ENCODE results near the gene INPP5D. TPM values are rescaled to one million over a fixed set of nuclear protein-coding genes. Genes with fewer than 3 reads are reported as not detected.
A peak's percentile ranks its signal among the peaks of the same experiment; 100 is the strongest.

The INPP5D gene
- polyA plus RNA-seq, 1 donor (not counting 4 experiments of a cell fraction or from before 2014, with no cell fraction given) = 7.5 TPM

DNA sequence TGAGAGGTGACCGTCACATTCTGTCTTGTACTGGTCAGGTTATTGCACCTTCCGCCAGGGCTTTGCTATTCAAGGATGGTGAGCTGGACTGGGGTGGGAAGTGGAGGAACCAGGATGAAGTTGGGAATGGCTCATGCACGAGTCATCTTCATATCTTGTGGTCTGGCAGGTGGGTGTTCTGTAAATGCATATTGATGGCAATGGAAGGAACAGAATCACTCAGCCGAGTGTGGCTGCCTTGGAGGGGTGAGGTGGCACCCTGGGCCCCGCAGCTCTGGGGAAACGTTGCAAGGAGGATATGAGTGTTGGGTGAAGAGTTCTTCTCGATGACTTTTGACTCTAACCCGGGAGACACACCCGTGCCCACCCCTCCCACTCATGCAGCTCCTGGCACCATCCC is 26.5 kb upstream of the INPP5D start:
- no peaks in the 10 kb centered on the region for H3K9me1 ChIP-seq (ENCODE audit: control insufficient read depth, extremely low read depth, insufficient read depth, low read length)
- H3K79me2 ChIP-seq (ENCODE audit: control insufficient read depth, insufficient read depth, low read length) = no peaks in the 10 kb centered on the region
- peaks cover 15% of the 10 kb centered on the region for H3K4me1 ChIP-seq (ENCODE audit: control insufficient read depth, extremely low read depth, insufficient read depth, low read length)
- H3K27ac ChIP-seq (ENCODE audit: control insufficient read depth, insufficient read depth, low read length) = no peak overlapping the region
- H4K20me1 ChIP-seq (ENCODE audit: control insufficient read depth, extremely low read depth, insufficient read depth, low read length) = no peaks in the 10 kb centered on the region
- no peaks in the 10 kb centered on the region for H3K27me3 ChIP-seq (ENCODE audit: control insufficient read depth, extremely low read depth, insufficient read depth, low read length)
- H2AFZ ChIP-seq (ENCODE audit: control insufficient read depth, low read length) = no peak overlapping the region
- no peak overlapping the region for H3K9ac ChIP-seq (ENCODE audit: control insufficient read depth, extremely low read depth, insufficient read depth, low read length)
- peaks cover 3% of the 10 kb centered on the region for H3K9me3 ChIP-seq (ENCODE audit: control insufficient read depth, low read depth, low read length)
- no peak for TF ChIP-seq EZH2 (IDR thresholded peaks at IDR 0.05; ENCODE audit: low read length)
- TF ChIP-seq, protein P1, sequence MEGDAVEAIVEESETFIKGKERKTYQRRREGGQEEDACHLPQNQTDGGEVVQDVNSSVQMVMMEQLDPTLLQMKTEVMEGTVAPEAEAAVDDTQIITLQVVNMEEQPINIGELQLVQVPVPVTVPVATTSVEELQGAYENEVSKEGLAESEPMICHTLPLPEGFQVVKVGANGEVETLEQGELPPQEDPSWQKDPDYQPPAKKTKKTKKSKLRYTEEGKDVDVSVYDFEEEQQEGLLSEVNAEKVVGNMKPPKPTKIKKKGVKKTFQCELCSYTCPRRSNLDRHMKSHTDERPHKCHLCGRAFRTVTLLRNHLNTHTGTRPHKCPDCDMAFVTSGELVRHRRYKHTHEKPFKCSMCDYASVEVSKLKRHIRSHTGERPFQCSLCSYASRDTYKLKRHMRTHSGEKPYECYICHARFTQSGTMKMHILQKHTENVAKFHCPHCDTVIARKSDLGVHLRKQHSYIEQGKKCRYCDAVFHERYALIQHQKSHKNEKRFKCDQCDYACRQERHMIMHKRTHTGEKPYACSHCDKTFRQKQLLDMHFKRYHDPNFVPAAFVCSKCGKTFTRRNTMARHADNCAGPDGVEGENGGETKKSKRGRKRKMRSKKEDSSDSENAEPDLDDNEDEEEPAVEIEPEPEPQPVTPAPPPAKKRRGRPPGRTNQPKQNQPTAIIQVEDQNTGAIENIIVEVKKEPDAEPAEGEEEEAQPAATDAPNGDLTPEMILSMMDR (optimal IDR thresholded peaks at IDR 0.05 in 1 of 3, IDR thresholded peaks at IDR 0.05 in 1 of 3, conservative IDR thresholded peaks at IDR 0.05 in 1 of 3; ENCODE audit: extremely low read depth in 1 of 3, insufficient read depth in 2 of 3, low read length in 3 of 3) = no peak
- no peaks in the 10 kb centered on the region for H3K36me3 ChIP-seq (ENCODE audit: control insufficient read depth in 2 of 2, extremely low read depth in 1 of 2, insufficient read depth in 2 of 2, low read length in 2 of 2)
- DNase-seq (ENCODE audit: low read depth, low spot score) (no peak), FAIRE-seq (peak; percentile 93)
- H3K4me3 ChIP-seq (ENCODE audit: control insufficient read depth in 2 of 3, extremely low read depth in 1 of 3, insufficient read depth in 2 of 3, low read depth in 1 of 3, low read length in 3 of 3) = no peak overlapping the region
- dilution Hi-C loops (cut with MboI; ENCODE audit: extremely low pct_ligation_motif_present, low sequenced_read_pairs) = no loop called here
- peak overlapping the region; percentile 28 for H3K4me2 ChIP-seq (ENCODE audit: control insufficient read depth, extremely low read depth, insufficient read depth, low read depth, low read length)

DNA sequence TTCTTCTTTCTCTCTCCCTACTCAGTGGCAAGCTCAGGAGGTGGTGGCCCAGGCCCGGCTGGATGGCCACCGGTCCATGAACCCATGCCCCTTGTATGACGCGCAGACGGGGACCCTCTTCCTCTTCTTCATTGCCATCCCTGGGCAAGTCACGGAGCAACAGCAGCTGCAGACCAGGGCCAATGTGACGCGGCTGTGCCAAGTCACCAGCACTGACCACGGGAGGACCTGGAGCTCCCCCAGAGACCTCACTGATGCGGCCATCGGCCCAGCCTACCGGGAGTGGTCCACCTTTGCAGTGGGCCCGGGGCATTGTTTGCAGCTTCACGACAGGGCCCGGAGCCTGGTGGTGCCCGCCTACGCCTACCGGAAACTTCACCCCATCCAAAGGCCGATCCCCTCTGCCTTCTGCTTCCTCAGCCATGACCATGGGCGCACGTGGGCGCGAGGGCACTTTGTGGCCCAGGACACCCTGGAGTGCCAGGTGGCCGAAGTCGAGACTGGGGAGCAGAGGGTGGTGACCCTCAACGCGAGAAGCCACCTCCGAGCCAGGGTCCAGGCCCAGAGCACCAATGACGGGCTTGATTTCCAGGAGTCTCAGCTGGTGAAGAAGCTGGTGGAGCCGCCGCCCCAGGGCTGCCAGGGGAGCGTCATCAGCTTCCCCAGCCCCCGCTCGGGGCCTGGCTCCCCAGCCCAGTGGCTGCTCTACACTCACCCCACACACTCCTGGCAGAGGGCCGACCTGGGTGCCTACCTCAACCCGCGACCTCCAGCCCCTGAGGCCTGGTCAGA is 25.9 kb upstream of the INPP5D start:
- dilution Hi-C loops (cut with MboI; ENCODE audit: extremely low pct_ligation_motif_present, low sequenced_read_pairs) = no loop called here
- Histone ChIP-seq H3K9me3 (ENCODE audit: control insufficient read depth, low read depth, low read length) (peaks cover 3% of the 10 kb centered on the region), H3K4me3 (ENCODE audit: control insufficient read depth in 2 of 3, extremely low read depth in 1 of 3, insufficient read depth in 2 of 3, low read depth in 1 of 3, low read length in 3 of 3) (no peak overlapping the region), H3K27ac (ENCODE audit: control insufficient read depth, insufficient read depth, low read length) (no peak overlapping the region), H3K4me1 (ENCODE audit: control insufficient read depth, extremely low read depth, insufficient read depth, low read length) (peaks cover 15% of the 10 kb centered on the region), H3K9ac (ENCODE audit: control insufficient read depth, extremely low read depth, insufficient read depth, low read length) (no peak overlapping the region), H3K36me3 (ENCODE audit: control insufficient read depth in 2 of 2, extremely low read depth in 1 of 2, insufficient read depth in 2 of 2, low read length in 2 of 2) (no peaks in the 10 kb centered on the region), H4K20me1 (ENCODE audit: control insufficient read depth, extremely low read depth, insufficient read depth, low read length) (no peaks in the 10 kb centered on the region), H2AFZ (ENCODE audit: control insufficient read depth, low read length) (no peak overlapping the region), H3K79me2 (ENCODE audit: control insufficient read depth, insufficient read depth, low read length) (no peaks in the 10 kb centered on the region), H3K9me1 (ENCODE audit: control insufficient read depth, extremely low read depth, insufficient read depth, low read length) (no peaks in the 10 kb centered on the region), H3K27me3 (ENCODE audit: control insufficient read depth, extremely low read depth, insufficient read depth, low read length) (no peaks in the 10 kb centered on the region), H3K4me2 (ENCODE audit: control insufficient read depth, extremely low read depth, insufficient read depth, low read depth, low read length) (no peak overlapping the region)
- FAIRE-seq (no peak), DNase-seq (ENCODE audit: low read depth, low spot score) (no peak)
- TF ChIP-seq, protein P1 (optimal IDR thresholded peaks at IDR 0.05 in 1 of 3, IDR thresholded peaks at IDR 0.05 in 1 of 3, conservative IDR thresholded peaks at IDR 0.05 in 1 of 3; ENCODE audit: extremely low read depth in 1 of 3, insufficient read depth in 2 of 3, low read length in 3 of 3) = no peak
- TF ChIP-seq EZH2 (IDR thresholded peaks at IDR 0.05; ENCODE audit: low read length) = no peak
